ENCODE results near the gene USP34. TPM values are rescaled to one million over a fixed set of nuclear protein-coding genes. Genes with fewer than 3 reads are reported as not detected.

Gene USP34
- total and polyA plus RNA-seq, 2 of the 8 experiments (the other 6 are each of a cell fraction or from before 2014, with no cell fraction given) = 56.7 to 91.7 TPM

- no peak overlapping the region for H2AFZ ChIP-seq (ENCODE audit: low read length)
- CTCF ChIA-PET (ENCODE audit: partially characterized antibody) = interaction anchor here (0.9 kb wide), 1 partner anchor 54 kb away, joined by 3 read pairs; no protein-coding TSS in a partner anchor
- no peak overlapping the region for H3K14ac ChIP-seq (ENCODE audit: insufficient read length)
- no peak overlapping the region for H3K4ac ChIP-seq (replicated peaks; ENCODE audit: insufficient read length, low read depth, low read length)
- POLR2A ChIA-PET (ENCODE audit: partially characterized antibody) = interaction anchor here (0.7 kb wide), 1 partner anchor 86 kb away, joined by 7 read pairs; no protein-coding TSS in a partner anchor
- H3K23me2 ChIP-seq (ENCODE audit: low read depth, low read length) = no peaks in the 10 kb centered on the region
- no peaks in the 10 kb centered on the region for H3K79me1 ChIP-seq (ENCODE audit: low read depth, low read length)
- H3K23ac ChIP-seq (ENCODE audit: insufficient read length) = no peak overlapping the region
- H2BK20ac ChIP-seq (ENCODE audit: low read length) = no peak overlapping the region
- no peak overlapping the region for H3K18ac ChIP-seq (ENCODE audit: extremely low read depth, low read length)
- WGBS, 2 experiments (ENCODE audit: extremely low coverage in 1 of 2, insufficient coverage in 1 of 2, insufficient read length in 1 of 2, insufficient replicate concordance in 2 of 2, low coverage in 1 of 2, low lambda C conversion rate in 2 of 2, missing lambda C conversion rate in 1 of 2) = 89% methylated on average over 2 of the region's 3 CpGs; no CpG with 5 or more reads in 1 of the 2 experiments
- no peak overlapping the region for H3K56ac ChIP-seq (replicated peaks; ENCODE audit: insufficient read length, low read depth, low read length)
- no peak for DNase-seq (ENCODE audit: low read depth in 1 of 2, low spot score in 2 of 2)
- H3K9ac ChIP-seq (replicated peaks in 1 of 4; ENCODE audit: extremely low read depth in 1 of 4, low read depth in 3 of 4, low read length in 3 of 4) = no peak overlapping the region
- no peak overlapping the region for H3K4me2 ChIP-seq (ENCODE audit: insufficient read depth in 1 of 2, low read depth in 2 of 2, low read length in 2 of 2)
- no peak overlapping the region for H4K8ac ChIP-seq (ENCODE audit: extremely low read depth, insufficient read depth, low read length)
- no peaks in the 10 kb centered on the region for H3K79me2 ChIP-seq (ENCODE audit: control insufficient read depth in 1 of 2, insufficient read depth in 2 of 2, low read length in 2 of 2)
- no peak overlapping the region for H4K5ac ChIP-seq (ENCODE audit: insufficient read length, low read depth, low read length)
- H2BK15ac ChIP-seq (ENCODE audit: low read length) = no peak overlapping the region
- H4K20me1 ChIP-seq (replicated peaks in 1 of 2; ENCODE audit: control insufficient read depth in 1 of 2, insufficient read depth in 2 of 2, low read length in 2 of 2) = peaks cover 0 to 1% of the 10 kb centered on the region in 2 experiments
- H2BK5ac ChIP-seq (ENCODE audit: low read depth, low read length) = no peak overlapping the region
- no peak overlapping the region for H3K4me3 ChIP-seq (ENCODE audit: extremely low read depth in 1 of 4, insufficient read depth in 2 of 4, low read depth in 3 of 4, low read length in 4 of 4)
- H3K9me3 ChIP-seq (ENCODE audit: insufficient read depth in 2 of 2, low read depth in 1 of 2, low read length in 1 of 2) = no peaks in the 10 kb centered on the region
- H2AK5ac ChIP-seq (ENCODE audit: low read depth, low read length) = no peak overlapping the region
- no peak overlapping the region for H4K91ac ChIP-seq (replicated peaks; ENCODE audit: insufficient read length, low read length)
- H2BK120ac ChIP-seq (replicated peaks; ENCODE audit: low read depth, low read length) = no peak overlapping the region
- H3K27ac ChIP-seq (ENCODE audit: low read depth, low read length) = no peak overlapping the region
- H3K27me3 ChIP-seq (replicated peaks in 1 of 4; ENCODE audit: control insufficient read depth in 3 of 4, extremely low read depth in 1 of 4, insufficient read depth in 3 of 4, low read length in 3 of 4) = no peaks in the 10 kb centered on the region
- H3K4me1 ChIP-seq (replicated peaks in 1 of 4; ENCODE audit: control insufficient read depth in 3 of 4, insufficient read depth in 4 of 4, low read length in 3 of 4) = peaks cover 0 to 4% (median 0%) of the 10 kb centered on the region in 4 experiments; a peak in 3 of 7 replicates
- H3K36me3 ChIP-seq (ENCODE audit: control insufficient read depth in 2 of 4, insufficient read depth in 4 of 4, low read length in 3 of 4) = peaks cover 4 to 34% (median 14%) of the 10 kb centered on the region in 4 experiments
- FAIRE-seq = no peak
- no peak overlapping the region for H2BK12ac ChIP-seq (ENCODE audit: low read depth, low read length)
- TF ChIP-seq BRCA1 (IDR thresholded peaks at IDR 0.05; ENCODE audit: low read depth, low read length) = no peak
Observed at GRCh38 chr2:61326423-61326822, 144.5 kb downstream of the USP34 start.

Measured in H1 (cell line).